GM23338 (cell line): ENCODE results near the gene SSH2. TPM values are rescaled to one million over a fixed set of nuclear protein-coding genes. Genes with fewer than 3 reads are reported as not detected.
"Not testable (repeated sequence)": the region's sequence is repeated elsewhere in the genome, so short reads cannot be mapped to it uniquely, and the experiment has no call there.

Experiments
- ATAC-seq: fragments of 200-7000 bp; cut with Tn5 transposase; 3 replicates; pipeline ENCODE4 v1.9.1; 2020
- DNase-seq: peaks from one replicate; pipeline ENCODE4 v3.0.0-alpha.2; 2015; ENCODE audit warnings: low spot score
- H2AFZ ChIP-seq: fragments of 200-600 bp; sonication (generic); 2 replicates; pipeline ENCODE4 v1.8.0; 2016; ENCODE audit warnings: antibody characterized with exemption, mild to moderate bottlenecking, moderate library complexity
- H3F3A ChIP-seq: fragments of 200-600 bp; sonication (generic); replicated peaks from 2 replicates; pipeline ENCODE4 v1.8.0; 2017; ENCODE audit warnings: antibody characterized with exemption, mixed run types, low read depth
- H3K27ac ChIP-seq: fragments of 200-600 bp; sonication (generic); 2 replicates; pipeline ENCODE4 v1.6.1; 2016; ENCODE audit warnings: low read depth
- H3K27me3 ChIP-seq: fragments of 200-600 bp; sonication (generic); 2 replicates; pipeline ENCODE4 v1.8.0; 2016; ENCODE audit warnings: mild to moderate bottlenecking, mixed run types, moderate library complexity; ENCODE audit not compliant: insufficient read depth
- H3K36me3 ChIP-seq: fragments of 200-600 bp; sonication (generic); 2 replicates; pipeline ENCODE4 v1.8.0; 2016; ENCODE audit warnings: mild to moderate bottlenecking; ENCODE audit not compliant: insufficient read depth
- H3K4me1 ChIP-seq: fragments of 200-600 bp; sonication (generic); 2 replicates; pipeline ENCODE4 v1.8.0; 2016; ENCODE audit warnings: mild to moderate bottlenecking, moderate library complexity; ENCODE audit not compliant: insufficient read depth
- H3K4me2 ChIP-seq: fragments of 200-600 bp; sonication (generic); 2 replicates; pipeline ENCODE4 v1.7.1; 2017; ENCODE audit warnings: mixed run types
- H3K4me3 ChIP-seq: fragments of 200-600 bp; sonication (generic); 2 replicates; pipeline ENCODE4 v1.6.1; 2016; ENCODE audit warnings: mixed run types
- H3K79me2 ChIP-seq: fragments of 200-600 bp; sonication (generic); replicated peaks from 2 replicates; pipeline ENCODE4 v1.8.0; 2017; ENCODE audit warnings: mild to moderate bottlenecking; ENCODE audit not compliant: insufficient read depth
- H3K9me2 ChIP-seq: fragments of 200-600 bp; sonication (generic); 2 replicates; pipeline ENCODE4 v1.8.0; 2017; ENCODE audit not compliant: insufficient read depth
- H4K20me1 ChIP-seq: fragments of 200-600 bp; sonication (generic); replicated peaks from 2 replicates; pipeline ENCODE4 v1.8.0; 2017; ENCODE audit warnings: mild to moderate bottlenecking; ENCODE audit not compliant: insufficient read depth
- H3K27ac Mint-ChIP-seq: 2 replicates; pipeline ENCODE4 v1.8.0; 2020; ENCODE audit warnings: inconsistent platforms, mild to moderate bottlenecking, moderate library complexity, mixed read lengths
- H3K27me3 Mint-ChIP-seq: 3 replicates; pipeline ENCODE4 v1.8.0; 2022; ENCODE audit warnings: low read depth, mild to moderate bottlenecking, moderate library complexity, mixed read lengths, inconsistent platforms; ENCODE audit not compliant: insufficient read depth, poor library complexity
- H3K36me3 Mint-ChIP-seq: 3 replicates; pipeline ENCODE4 v1.8.0; 2021; ENCODE audit warnings: low read depth, mild to moderate bottlenecking, inconsistent platforms, moderate library complexity, mixed read lengths
- H3K4me1 Mint-ChIP-seq: 3 replicates; pipeline ENCODE4 v1.8.0; 2020; ENCODE audit warnings: mild to moderate bottlenecking, inconsistent platforms, mixed read lengths
- H3K4me3 Mint-ChIP-seq: 3 replicates; pipeline ENCODE4 v1.8.0; 2021; ENCODE audit warnings: moderate library complexity, mild to moderate bottlenecking, inconsistent platforms, mixed read lengths
- H3K9me3 Mint-ChIP-seq: 3 replicates; pipeline ENCODE4 v1.8.0; 2020; ENCODE audit warnings: moderate library complexity, mild to moderate bottlenecking, inconsistent platforms, mixed read lengths
- CREB1 ChIP-seq: fragments of 250-450 bp; sonication (Bioruptor Pico); IDR thresholded peaks from 2 replicates; pipeline ENCODE4 v1.5.0; 2020; ENCODE audit warnings: low read depth, mild to moderate bottlenecking, moderate library complexity
- CTCF ChIP-seq, 2 experiments: fragments of 200-600 bp in 1 of 2; sonication (generic) in 1 of 2; conservative IDR thresholded peaks; 2 replicates each; pipeline versions ENCODE4 v1.5.1 to v1.6.1; 2016 to 2017; ENCODE audit warnings: antibody characterized with exemption in 2 of 2, low read depth in 2 of 2, mild to moderate bottlenecking in 2 of 2, moderate library complexity in 1 of 2
- EZH2 ChIP-seq: fragments of 200-600 bp; sonication (generic); IDR thresholded peaks from one replicate; pipeline ENCODE4 v1.8.0; 2017; ENCODE audit warnings: antibody characterized with exemption, mild to moderate bottlenecking, low read depth; ENCODE audit not compliant: unreplicated experiment
- EZH2phosphoT487 ChIP-seq: fragments of 200-600 bp; sonication (generic); IDR thresholded peaks from one replicate; pipeline ENCODE4 v1.8.1; 2018; ENCODE audit warnings: antibody characterized with exemption; ENCODE audit not compliant: unreplicated experiment
- JUNB ChIP-seq: IDR thresholded peaks from one replicate; pipeline ENCODE4 v1.6.1; 2016; ENCODE audit warnings: antibody characterized with exemption; ENCODE audit not compliant: unreplicated experiment
- NANOG ChIP-seq: IDR thresholded peaks from 2 replicates; pipeline ENCODE4 v1.6.1; 2016; ENCODE audit warnings: antibody characterized with exemption, borderline replicate concordance
- POLR2AphosphoS5 ChIP-seq: IDR thresholded peaks from 2 replicates; pipeline ENCODE4 v1.6.1; 2016; ENCODE audit warnings: antibody characterized with exemption, low read depth
- ZNF114 ChIP-seq: fragments of 250-450 bp; sonication (Bioruptor Pico); IDR thresholded peaks from 2 replicates; pipeline ENCODE4 v1.5.0; 2020; ENCODE audit warnings: mild to moderate bottlenecking, moderate library complexity
- ZNF331 ChIP-seq: fragments of 250-450 bp; sonication (Bioruptor Pico); IDR thresholded peaks from 2 replicates; pipeline ENCODE4 v1.5.0; 2020; ENCODE audit warnings: low read depth, mild to moderate bottlenecking, moderate library complexity
- ZNF462 ChIP-seq: fragments of 250-450 bp; sonication (Bioruptor Pico); IDR thresholded peaks from 2 replicates; pipeline ENCODE4 v1.5.0; 2020; ENCODE audit warnings: mild to moderate bottlenecking, moderate library complexity
- polyA plus RNA-seq: library from polyadenylated mRNA; unstranded; fragments of >200 nt; fragmentation: Nextera tagmentation; extraction: Ambion mirVana; gene quantifications from 2 replicates; pipeline ENCODE4 v1.2.1, GENCODE V29; 2016
- total RNA-seq: library from RNA; depleted of rRNA; stranded (reverse); fragments of >200 nt; shearing (Covaris generic); gene quantifications from 2 replicates; pipeline ENCODE4 v1.2.3, GENCODE V29; 2014

SSH2 gene
- total and polyA plus RNA-seq, 2 experiments from 2014 or later, result 9.9 to 12.1 TPM

- no peak within 1 kb of the TSS for H3K4me2 ChIP-seq
- H3K4me3 ChIP-seq, result no peak within 1 kb of the TSS
- H3K9me3 Mint-ChIP-seq, result no peaks in the 10 kb centered on the region
- no peak within 1 kb of the TSS for H3K27ac ChIP-seq
- H3K79me2 ChIP-seq, result no peaks in the 10 kb centered on the region
- H3K4me1 Mint-ChIP-seq, result no peaks in the 10 kb centered on the region
- H3K4me3 Mint-ChIP-seq, result no peak within 1 kb of the TSS
- no peak within 1 kb of the TSS for H3K27ac Mint-ChIP-seq
- H4K20me1 ChIP-seq, result no peaks in the 10 kb centered on the region
- no peaks in the 10 kb centered on the region for H3K36me3 ChIP-seq
- no peaks in the 10 kb centered on the region for H3K4me1 ChIP-seq
- ATAC-seq (no peak), DNase-seq (no peak)
- TF ChIP-seq NANOG (no peak), ZNF114 (CRISPR knock-in tag) (no peak), CREB1 (CRISPR knock-in tag) (no peak), ZNF331 (CRISPR knock-in tag) (no peak), ZNF462 (CRISPR knock-in tag) (no peak), JUNB (no peak), POLR2AphosphoS5 (no peak)
- H3K27me3 ChIP-seq, result no peaks in the 10 kb centered on the region
- no peaks in the 10 kb centered on the region for H3K9me2 ChIP-seq
- H3K36me3 Mint-ChIP-seq, result no peaks in the 10 kb centered on the region
- no peaks in the 10 kb centered on the region for H3F3A ChIP-seq
- no peak within 1 kb of the TSS for H2AFZ ChIP-seq
- peaks cover 4% of the 10 kb centered on the region for H3K27me3 Mint-ChIP-seq
Measured at GRCh38 chr17:29941334-29941733, 11.3 kb upstream of the SSH2 start, which contains the start of gene EFCAB5. Gene EFCAB5, plus strand, starts transcription at chr17:29941634. Its CDS starts 163 bp downstream, at chr17:29941797.

GRCh38 chr17:29936724-29937123 is 6.7 kb upstream of the SSH2 start:
- no peak overlapping the region for H3K27ac Mint-ChIP-seq
- Histone ChIP-seq H3K27ac (no peak overlapping the region), H3K9me2 (no peaks in the 10 kb centered on the region), H2AFZ (no peak overlapping the region), H3K4me3 (no peak overlapping the region), H3K4me1 (no peaks in the 10 kb centered on the region), H3K36me3 (no peaks in the 10 kb centered on the region), H3K79me2 (no peaks in the 10 kb centered on the region), H3K27me3 (no peaks in the 10 kb centered on the region), H3F3A (no peaks in the 10 kb centered on the region), H4K20me1 (no peaks in the 10 kb centered on the region), H3K4me2 (no peak overlapping the region)
- H3K27me3 Mint-ChIP-seq, result peaks cover 4% of the 10 kb centered on the region
- H3K4me3 Mint-ChIP-seq, result no peak overlapping the region
- H3K9me3 Mint-ChIP-seq, result no peaks in the 10 kb centered on the region
- TF ChIP-seq CTCF (conservative IDR thresholded peaks at IDR 0.05; ENCODE audit: low read depth in 2 of 2), result no peak
- TF ChIP-seq EZH2, result no peak
- TF ChIP-seq EZH2phosphoT487, result no peak
- TF ChIP-seq POLR2AphosphoS5, result no peak
- H3K36me3 Mint-ChIP-seq, result no peaks in the 10 kb centered on the region
- H3K4me1 Mint-ChIP-seq, result 0 out of 3 replicates have a peak, but pooled peaks cover 3% of the 10 kb centered on the region
- ATAC-seq (no peak), DNase-seq (no peak)

GRCh38 chr17:29935909-29936308 is 5.9 kb upstream of the SSH2 start:
- not testable (repeated sequence) for ATAC-seq, H3K27me3 Mint-ChIP-seq, H3K27me3 ChIP-seq, H3K27ac ChIP-seq, H3K27ac Mint-ChIP-seq, H3K4me2 ChIP-seq, H3K36me3 Mint-ChIP-seq, H4K20me1 ChIP-seq, H3K9me3 Mint-ChIP-seq, H3K9me2 ChIP-seq, H3K4me1 ChIP-seq, DNase-seq, H3K4me3 Mint-ChIP-seq, H3K79me2 ChIP-seq, H3K36me3 ChIP-seq, H3K4me1 Mint-ChIP-seq, H3K4me3 ChIP-seq, H2AFZ ChIP-seq, H3F3A ChIP-seq
